Fibroblast of lung (primary cell): Measurements from ENCODE around the gene PVR. TPM values are rescaled to one million over a fixed set of nuclear protein-coding genes. Genes with fewer than 3 reads are reported as not detected.
"Not testable (repeated sequence)": the region's sequence is repeated elsewhere in the genome, so short reads cannot be mapped to it uniquely, and the experiment has no call there.

Source experiments
- DNase-seq, 2 donors: peaks; one replicate each; pipeline versions ENCODE4 v3.0.0 to v3.0.0-alpha.2; 2010; ENCODE audit warnings: low read depth in 2 of 2
- H2AFZ ChIP-seq: 2 replicates; pipeline ENCODE4 v1.5.1; 2012; ENCODE audit warnings: low read length, control low read depth, inconsistent platforms
- H3K27ac ChIP-seq: 2 replicates; pipeline ENCODE4 v1.5.1; 2011; ENCODE audit warnings: low read length, control low read depth; ENCODE audit not compliant: insufficient read depth
- H3K27me3 ChIP-seq: 2 replicates; pipeline ENCODE4 v1.5.1; 2011; ENCODE audit warnings: mild to moderate bottlenecking, low read length; ENCODE audit not compliant: control insufficient read depth, insufficient read depth
- H3K36me3 ChIP-seq: 2 replicates; pipeline ENCODE4 v1.5.1; 2011; ENCODE audit warnings: low read length; ENCODE audit not compliant: control insufficient read depth, insufficient read depth
- H3K4me1 ChIP-seq: 2 replicates; pipeline ENCODE4 v1.5.1; 2011; ENCODE audit warnings: low read length; ENCODE audit not compliant: control insufficient read depth, insufficient read depth; ENCODE audit errors: extremely low read depth
- H3K4me2 ChIP-seq: 2 replicates; pipeline ENCODE4 v1.5.1; 2011; ENCODE audit warnings: low read length, control low read depth; ENCODE audit not compliant: insufficient read depth; ENCODE audit errors: extremely low read depth
- H3K4me3 ChIP-seq, 4 experiments: fragments of 200-600 bp in 1 of 4; sonication (generic) in 1 of 4; replicated peaks in 1 of 4; 2 replicates each; pipeline ENCODE4 v1.5.1; 2011 to 2016; ENCODE audit warnings: low read length in 4 of 4, low read depth in 3 of 4, mild to moderate bottlenecking in 3 of 4, control low read depth in 2 of 4, inconsistent platforms in 1 of 4, mixed read lengths in 1 of 4; ENCODE audit not compliant: insufficient read depth in 1 of 4; ENCODE audit errors: control extremely low read depth in 1 of 4
- H3K79me2 ChIP-seq: 2 replicates; pipeline ENCODE4 v1.5.1; 2012; ENCODE audit warnings: mild to moderate bottlenecking, low read length, inconsistent platforms; ENCODE audit not compliant: control insufficient read depth, insufficient read depth
- H3K9ac ChIP-seq: 2 replicates; pipeline ENCODE4 v1.5.1; 2011; ENCODE audit warnings: mild to moderate bottlenecking, low read length, control low read depth; ENCODE audit not compliant: insufficient read depth
- H3K9me3 ChIP-seq: 2 replicates; pipeline ENCODE4 v1.5.1; 2012; ENCODE audit warnings: low read depth, low read length; ENCODE audit not compliant: control insufficient read depth, insufficient read depth
- H4K20me1 ChIP-seq: 2 replicates; pipeline ENCODE4 v1.5.1; 2011; ENCODE audit warnings: low read length; ENCODE audit not compliant: control insufficient read depth, insufficient read depth; ENCODE audit errors: extremely low read depth
- EZH2 ChIP-seq: IDR thresholded peaks from 2 replicates; pipeline ENCODE4 v1.5.1; 2012; ENCODE audit warnings: low read length, control low read depth, mild to moderate bottlenecking; ENCODE audit errors: missing control alignments
- polyA plus RNA-seq, 2 donors: library from polyadenylated mRNA; depleted of rRNA in 1 of 2; stranded (reverse) in 1 of 2; unstranded in 1 of 2; fragments of >200 nt; gene quantifications; 2 replicates each; pipeline ENCODE4 v1.2.1, GENCODE V29; 2011 to 2012; ENCODE audit warnings: missing spikeins in 1 of 2
- total RNA-seq: library from RNA; depleted of rRNA; stranded (reverse); fragments of >200 nt; gene quantifications from 2 replicates; pipeline ENCODE4 v1.2.1, GENCODE V29; 2014
- TF ChIP-seq, protein P1 (sequence below), 2 donors: IDR thresholded peaks in 1 of 2; conservative IDR thresholded peaks in 1 of 2; 1 replicate in 1 of 2; 2 replicates in 1 of 2; pipeline ENCODE4 v1.5.1; 2011 to 2012; ENCODE audit warnings: low read length in 2 of 2, control low read depth in 1 of 2, inconsistent platforms in 1 of 2, low read depth in 1 of 2, mild to moderate bottlenecking in 1 of 2

The PVR gene
- total and polyA plus RNA-seq, 2 donors (not counting 1 experiment from before 2014, with no cell fraction given) = 229 to 230 TPM

DNA sequence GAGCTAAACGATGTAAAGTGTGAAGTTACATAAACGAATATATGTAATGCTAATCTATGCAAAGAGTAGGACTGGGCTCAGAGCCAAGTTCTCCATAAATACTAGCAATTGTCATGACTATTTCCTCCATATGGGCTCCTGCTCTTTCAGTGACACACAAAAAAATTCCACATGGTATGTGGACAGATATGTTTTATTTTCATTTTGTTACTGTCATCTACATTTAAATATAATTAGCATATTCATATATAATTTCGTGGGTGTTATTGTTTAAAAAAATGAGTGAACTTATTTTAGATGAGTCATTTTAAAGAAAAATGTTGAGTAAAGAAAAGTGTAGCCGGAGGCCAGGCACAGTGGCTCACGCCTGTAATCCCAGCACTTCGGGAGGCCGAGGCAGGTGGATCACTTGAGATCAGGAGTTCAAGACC lies 35.3 kb upstream of the PVR start:
- no peak overlapping the region for H3K9ac ChIP-seq
- H4K20me1 ChIP-seq = no peaks in the 10 kb centered on the region
- H3K79me2 ChIP-seq = no peaks in the 10 kb centered on the region
- H3K36me3 ChIP-seq = no peaks in the 10 kb centered on the region
- H3K4me3 ChIP-seq = no peak overlapping the region
- TF ChIP-seq EZH2 = no peak
- TF ChIP-seq, protein P1, sequence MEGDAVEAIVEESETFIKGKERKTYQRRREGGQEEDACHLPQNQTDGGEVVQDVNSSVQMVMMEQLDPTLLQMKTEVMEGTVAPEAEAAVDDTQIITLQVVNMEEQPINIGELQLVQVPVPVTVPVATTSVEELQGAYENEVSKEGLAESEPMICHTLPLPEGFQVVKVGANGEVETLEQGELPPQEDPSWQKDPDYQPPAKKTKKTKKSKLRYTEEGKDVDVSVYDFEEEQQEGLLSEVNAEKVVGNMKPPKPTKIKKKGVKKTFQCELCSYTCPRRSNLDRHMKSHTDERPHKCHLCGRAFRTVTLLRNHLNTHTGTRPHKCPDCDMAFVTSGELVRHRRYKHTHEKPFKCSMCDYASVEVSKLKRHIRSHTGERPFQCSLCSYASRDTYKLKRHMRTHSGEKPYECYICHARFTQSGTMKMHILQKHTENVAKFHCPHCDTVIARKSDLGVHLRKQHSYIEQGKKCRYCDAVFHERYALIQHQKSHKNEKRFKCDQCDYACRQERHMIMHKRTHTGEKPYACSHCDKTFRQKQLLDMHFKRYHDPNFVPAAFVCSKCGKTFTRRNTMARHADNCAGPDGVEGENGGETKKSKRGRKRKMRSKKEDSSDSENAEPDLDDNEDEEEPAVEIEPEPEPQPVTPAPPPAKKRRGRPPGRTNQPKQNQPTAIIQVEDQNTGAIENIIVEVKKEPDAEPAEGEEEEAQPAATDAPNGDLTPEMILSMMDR (conservative IDR thresholded peaks at IDR 0.05 in 1 of 2, IDR thresholded peaks at IDR 0.05 in 1 of 2; ENCODE audit: low read depth in 1 of 2, low read length in 2 of 2) = no peak
- DNase-seq = peak; percentile 34 to 50
- no peak overlapping the region for H3K4me2 ChIP-seq
- H3K9me3 ChIP-seq = no peaks in the 10 kb centered on the region
- H3K27me3 ChIP-seq = no peaks in the 10 kb centered on the region
- H2AFZ ChIP-seq = no peak overlapping the region
- no peak overlapping the region for H3K27ac ChIP-seq
- H3K4me1 ChIP-seq = peaks cover 22% of the 10 kb centered on the region

DNA sequence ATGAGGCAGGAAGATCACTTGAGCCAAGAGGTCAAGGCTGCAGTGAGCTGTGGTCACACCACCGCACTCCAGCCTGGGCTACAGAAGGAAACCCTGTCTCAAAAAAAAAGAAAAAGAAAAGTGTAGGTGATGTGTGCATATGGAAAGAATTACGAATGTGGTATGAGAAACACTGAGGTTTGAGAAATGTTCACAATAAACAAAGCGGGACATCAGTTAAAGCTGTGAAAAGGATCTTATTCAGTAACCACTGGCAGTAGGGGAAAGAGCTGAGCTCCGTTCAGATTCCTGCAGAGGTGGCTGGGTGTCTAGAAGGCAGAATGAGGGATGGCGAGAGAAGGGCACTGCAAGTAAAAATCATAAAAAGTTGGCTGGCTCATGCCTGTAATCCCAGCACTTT lies 34.5 kb upstream of the PVR start:
- peak in 1 of 2 donors; percentile 49 for DNase-seq
- Histone ChIP-seq H3K9me3 (no peaks in the 10 kb centered on the region), H3K4me1 (peaks cover 14% of the 10 kb centered on the region), H3K36me3 (no peaks in the 10 kb centered on the region), H4K20me1 (no peaks in the 10 kb centered on the region), H3K27me3 (no peaks in the 10 kb centered on the region), H3K27ac (no peak overlapping the region), H2AFZ (no peak overlapping the region), H3K4me2 (no peak overlapping the region), H3K9ac (no peak overlapping the region), H3K4me3 (no peak overlapping the region), H3K79me2 (no peaks in the 10 kb centered on the region)
- TF ChIP-seq, protein P1 (conservative IDR thresholded peaks at IDR 0.05 in 1 of 2, IDR thresholded peaks at IDR 0.05 in 1 of 2; ENCODE audit: low read depth in 1 of 2, low read length in 2 of 2) = no peak
- no peak for TF ChIP-seq EZH2

DNA sequence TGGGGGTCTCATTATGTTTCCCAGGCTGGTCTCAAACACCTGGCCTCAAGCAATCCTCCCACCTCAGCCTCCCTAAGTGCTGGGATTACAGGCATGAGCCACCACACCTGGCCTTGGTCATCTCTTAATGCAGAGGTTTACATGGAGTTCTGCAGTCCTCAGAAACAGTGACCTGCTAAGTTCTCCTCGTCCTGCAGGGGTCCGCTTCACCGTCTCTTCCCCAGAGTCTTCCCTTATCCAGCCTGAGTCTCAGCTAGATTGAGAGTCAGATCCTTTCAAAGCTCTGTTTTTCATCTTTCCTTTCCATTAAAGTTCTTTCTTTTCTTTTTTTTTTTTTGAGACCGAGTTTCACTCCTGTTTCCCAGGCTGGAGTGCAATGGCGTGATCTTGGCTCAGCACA lies 33.2 kb upstream of the PVR start:
- H3K27ac ChIP-seq = not testable (repeated sequence)

More for the DNA sequence above, 33.2 kb upstream of the PVR start:
- H3K4me2 ChIP-seq, H3K4me3 ChIP-seq, H3K36me3 ChIP-seq, H3K9me3 ChIP-seq, H3K79me2 ChIP-seq, H4K20me1 ChIP-seq, H3K9ac ChIP-seq, H2AFZ ChIP-seq, H3K27me3 ChIP-seq: not testable (repeated sequence)
- H3K4me1 ChIP-seq = peaks cover 12% of the 10 kb centered on the region
- TF ChIP-seq, protein P1 (conservative IDR thresholded peaks at IDR 0.05 in 1 of 2, IDR thresholded peaks at IDR 0.05 in 1 of 2; ENCODE audit: low read depth in 1 of 2, low read length in 2 of 2) = peak; percentile 49 to 50
- peak; percentile 26 to 50 for DNase-seq
